Colonic mucosa (tissue), 4 donors: Measurements from ENCODE around the gene FANCL. TPM values are rescaled to one million over a fixed set of nuclear protein-coding genes. Genes with fewer than 3 reads are reported as not detected.

Experiments used
- DNase-seq: peaks from one replicate; pipeline ENCODE4 v3.0.0-alpha.2; 2020
- H3K27ac ChIP-seq: fragments of 200-600 bp; one replicate; pipeline ENCODE4 v1.8.0; 2021
- H3K27me3 ChIP-seq: fragments of 200-600 bp; one replicate; pipeline ENCODE4 v1.8.0; 2021
- H3K36me3 ChIP-seq: fragments of 200-600 bp; one replicate; pipeline ENCODE4 v1.8.0; 2021
- H3K4me1 ChIP-seq: fragments of 200-600 bp; one replicate; pipeline ENCODE4 v1.8.0; 2021; ENCODE audit warnings: mild to moderate bottlenecking
- H3K4me3 ChIP-seq: fragments of 200-600 bp; one replicate; pipeline ENCODE4 v1.8.0; 2021
- H3K9ac ChIP-seq, 2 donors: one replicate each; pipeline ENCODE4 v1.7.0; 2013; ENCODE audit warnings: control low read depth in 2 of 2, low read depth in 2 of 2, low read length in 2 of 2
- H3K9me3 ChIP-seq: fragments of 200-600 bp; one replicate; pipeline ENCODE4 v1.8.0; 2021
- CTCF ChIP-seq: fragments of 200-600 bp; IDR thresholded peaks from one replicate; pipeline ENCODE4 v1.8.0; 2022; ENCODE audit warnings: antibody characterized with exemption, mild to moderate bottlenecking
- intact Hi-C: fragments of 100-400 bp; cut with DNase I; formaldehyde crosslinking; loops from one replicate; pipeline ENCODE4 v1.14.1; 2022
- total RNA-seq, 2 donors: library from RNA; stranded (reverse); fragmentation: NEBNext Ultra II Directional in 1 of 2; extraction: Animal tissue kit (Norgen Biotek cat#: 25700) in 1 of 2; gene quantifications; one replicate each; pipeline ENCODE4 v1.2.1, GENCODE V29; 2021
- donor health status: healthy.
- donor health status: DM: no; HTN: no; CAD: no.
- donor health status: DM: no; HTN: no; CAD: no.

The FANCL gene
- total RNA-seq, 2 donors from 2014 or later, result 15.0 to 21.6 TPM

DNA sequence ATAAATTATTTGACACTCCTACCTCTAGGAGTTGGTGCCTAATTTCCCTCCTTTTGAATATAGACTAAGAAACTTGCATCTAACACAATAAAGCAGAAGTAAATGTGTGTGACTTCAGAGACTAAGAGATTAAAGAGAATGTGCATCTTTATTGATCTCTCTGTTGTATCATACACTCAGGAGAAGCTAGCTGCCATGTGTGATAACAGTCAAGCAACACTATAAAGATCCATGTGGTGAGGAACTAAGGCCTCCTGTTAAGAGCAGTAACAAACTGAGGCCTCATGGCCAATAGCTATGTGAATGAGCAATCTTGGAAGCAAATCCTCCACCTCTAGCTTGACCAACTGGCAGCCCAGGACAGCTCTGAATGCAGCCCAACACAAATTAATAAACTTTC, 3.4 kb downstream of the FANCL start:
- Histone ChIP-seq H3K4me1 (no peaks in the 10 kb centered on the region), H3K36me3 (no peaks in the 10 kb centered on the region), H3K9me3 (no peaks in the 10 kb centered on the region), H3K27ac (no peak overlapping the region), H3K4me3 (no peak overlapping the region), H3K27me3 (no peaks in the 10 kb centered on the region), H3K9ac (no peak overlapping the region)
- intact Hi-C loops, result no loop called here
- no peak for DNase-seq
- TF ChIP-seq CTCF, result no peak

GRCh38 chr2:58235984-58236383, 5.1 kb downstream of the FANCL start:
- TF ChIP-seq CTCF, result no peak
- Histone ChIP-seq H3K27me3 (no peaks in the 10 kb centered on the region), H3K27ac (no peak overlapping the region), H3K9ac (no peak overlapping the region), H3K9me3 (no peaks in the 10 kb centered on the region), H3K4me3 (no peak overlapping the region), H3K4me1 (no peaks in the 10 kb centered on the region), H3K36me3 (no peaks in the 10 kb centered on the region)
- DNase-seq, result no peak
- intact Hi-C loops, result no loop called here

GRCh38 chr2:58235170-58235569, 6.0 kb downstream of the FANCL start:
- intact Hi-C loops, result no loop called here
- H3K27ac ChIP-seq, result no peak overlapping the region
- no peaks in the 10 kb centered on the region for H3K27me3 ChIP-seq
- DNase-seq, result no peak
- no peak for TF ChIP-seq CTCF
- H3K9me3 ChIP-seq, result no peaks in the 10 kb centered on the region
- H3K9ac ChIP-seq, result no peak overlapping the region
- no peaks in the 10 kb centered on the region for H3K4me1 ChIP-seq
- no peaks in the 10 kb centered on the region for H3K36me3 ChIP-seq
- H3K4me3 ChIP-seq, result no peak overlapping the region

- no peak for DNase-seq
- Histone ChIP-seq H3K4me1 (no peaks in the 10 kb centered on the region), H3K27ac (no peak overlapping the region), H3K9ac (no peak overlapping the region), H3K9me3 (no peaks in the 10 kb centered on the region), H3K27me3 (no peaks in the 10 kb centered on the region), H3K36me3 (no peaks in the 10 kb centered on the region), H3K4me3 (no peak overlapping the region)
- no peak for TF ChIP-seq CTCF
- intact Hi-C loops, result no loop called here
Observed at GRCh38 chr2:58228299-58228698, 12.8 kb downstream of the FANCL start.

- H3K27ac ChIP-seq, result no peak overlapping the region
- no peaks in the 10 kb centered on the region for H3K9me3 ChIP-seq
- intact Hi-C loops, result no loop called here
- no peaks in the 10 kb centered on the region for H3K27me3 ChIP-seq
- no peaks in the 10 kb centered on the region for H3K4me1 ChIP-seq
- no peak for TF ChIP-seq CTCF
- DNase-seq, result no peak
- H3K9ac ChIP-seq, result no peak overlapping the region
- H3K4me3 ChIP-seq, result no peak overlapping the region
- H3K36me3 ChIP-seq, result no peaks in the 10 kb centered on the region
Observed at GRCh38 chr2:58227171-58227917, 13.8 kb downstream of the FANCL start.
